Spleen (tissue), 11 donors: ENCODE results near the gene GPER1. TPM values are rescaled to one million over a fixed set of nuclear protein-coding genes. Genes with fewer than 3 reads are reported as not detected.

ENCODE experiments used
- DNase-seq: peaks from one replicate; pipeline ENCODE4 v3.0.0-alpha.2; 2020
- H3K27ac ChIP-seq, 8 donors: fragments of 200-600 bp; sonication (generic) in 7 of 8; 1 replicate in 4 of 8; 2 replicates in 4 of 8; pipeline versions ENCODE4 v1.5.0 to v1.8.0; 2016 to 2021; ENCODE audit warnings: inconsistent platforms in 4 of 8, mild to moderate bottlenecking in 4 of 8, moderate library complexity in 1 of 8
- H3K27me3 ChIP-seq, 7 donors: fragments of 200-600 bp; sonication (generic) in 6 of 7; replicated peaks in 1 of 7; 1 replicate in 4 of 7; 2 replicates in 3 of 7; pipeline versions ENCODE4 v1.5.0 to v1.8.0; 2016 to 2021; ENCODE audit warnings: inconsistent platforms in 3 of 7, mild to moderate bottlenecking in 1 of 7
- H3K36me3 ChIP-seq, 6 donors: fragments of 200-600 bp; sonication (generic) in 5 of 6; 1 replicate in 4 of 6; 2 replicates in 2 of 6; pipeline versions ENCODE4 v1.5.0 to v1.8.0; 2016 to 2021; ENCODE audit warnings: inconsistent platforms in 2 of 6
- H3K4me1 ChIP-seq, 6 donors: fragments of 200-600 bp; sonication (generic) in 5 of 6; 1 replicate in 3 of 6; 2 replicates in 3 of 6; pipeline versions ENCODE4 v1.5.0 to v1.8.0; 2016 to 2021; ENCODE audit warnings: inconsistent platforms in 3 of 6
- H3K4me3 ChIP-seq, 8 donors: fragments of 200-600 bp; sonication (generic) in 7 of 8; 1 replicate in 4 of 8; 2 replicates in 4 of 8; pipeline versions ENCODE4 v1.5.0 to v1.8.0; 2016 to 2021; ENCODE audit warnings: inconsistent platforms in 4 of 8, mild to moderate bottlenecking in 4 of 8, moderate library complexity in 2 of 8
- H3K9me3 ChIP-seq, 8 donors: fragments of 200-600 bp; sonication (generic) in 7 of 8; 1 replicate in 4 of 8; 2 replicates in 4 of 8; pipeline versions ENCODE4 v1.5.0 to v1.8.0; 2016 to 2021; ENCODE audit warnings: inconsistent platforms in 4 of 8
- CTCF ChIP-seq, 11 experiments: fragments of 200-600 bp in 7 of 11; fragments of 450-650 bp in 4 of 11; sonication (generic) in 4 of 11; IDR thresholded peaks in 8 of 11; conservative IDR thresholded peaks in 3 of 11; 1 replicate in 7 of 11; 2 replicates in 4 of 11; pipeline versions ENCODE4 v1.4.0 to v1.8.0; 2016 to 2021; ENCODE audit warnings: antibody characterized with exemption in 11 of 11, inconsistent platforms in 4 of 11, mild to moderate bottlenecking in 1 of 11
- POLR2A ChIP-seq, 3 donors: fragments of 450-650 bp; IDR thresholded peaks; one replicate each; pipeline ENCODE4 v1.5.1; 2017; ENCODE audit warnings: antibody characterized with exemption in 3 of 3, mild to moderate bottlenecking in 1 of 3
- POLR2AphosphoS5 ChIP-seq, 3 donors: sonication (generic); formaldehyde crosslinking; IDR thresholded peaks; one replicate each; pipeline ENCODE4 v1.5.1; 2017; ENCODE audit warnings: antibody characterized with exemption in 3 of 3
- WGBS, 5 donors: extraction: QIAGEN DNeasy Blood & Tissue Kit in 3 of 5; methylation state at CpG; one replicate each; pipeline versions ENCODE4 v1.1.5 to v1.1.7; 2013 to 2018; 5-methylcytosine and 5-hydroxymethylcytosine counted together
- intact Hi-C: fragments of 100-400 bp; cut with DNase I; formaldehyde crosslinking; loops from one replicate; pipeline ENCODE4 v1.15.0; 2023; ENCODE audit warnings: low total_unique reads
- polyA plus RNA-seq, 3 donors: library from polyadenylated mRNA; stranded (reverse); fragments of 200-250 nt; gene quantifications; one replicate each; pipeline ENCODE4 v1.2.1, GENCODE V29; 2013
- total RNA-seq, 7 donors: library from RNA; depleted of rRNA in 3 of 7; stranded (reverse); fragments of >200 nt in 3 of 7; fragmentation: NEBNext Ultra II Directional in 4 of 7; extraction: Animal tissue kit (Norgen Biotek cat#: 25700) in 4 of 7; gene quantifications; one replicate each; pipeline versions ENCODE4 v1.1.0 to v1.2.1, GENCODE V29; 2016 to 2021
- donor health status: healthy with polysubstance abuse.
- donor health status: DM: no; HTN: no; CAD: no; lungs with moderate emphysema.
- donor health status: DM: no; HTN: no; CAD: no.
- donor health status: Bipolar disorder and iron deficiency.
- donor health status: healthy.
- donor health status: DM: no; HTN: no; CAD: no.
- donor health status: DM: yes; HTN: yes; CAD: no.

GPER1 gene
- total and polyA plus RNA-seq, 10 donors, result 3.0 to 14.2 (median 6.1) TPM

GRCh38 chr7:1046722-1047679 is 40.9 kb upstream of the GPER1 start:
- H3K27ac ChIP-seq, result peak overlapping the region in 5 of 8 donors; percentile 15 to 48 (median 28)
- intact Hi-C loops, result no loop called here
- peak; percentile 45 for DNase-seq
- no peak overlapping the region for H3K4me3 ChIP-seq
- H3K27me3 ChIP-seq, result peaks cover 0 to 20% (median 0%) of the 10 kb centered on the region in 7 donors
- TF ChIP-seq POLR2A (IDR thresholded peaks at IDR 0.05), result no peak
- TF ChIP-seq POLR2AphosphoS5 (IDR thresholded peaks at IDR 0.05), result peak in 1 of 3 donors; percentile 13
- H3K4me1 ChIP-seq, result peaks cover 30 to 98% (median 83%) of the 10 kb centered on the region in 6 donors
- 73 to 88% (median 82%) methylated on average over 15 of the region's 15 CpGs for WGBS, 5 donors
- no peaks in the 10 kb centered on the region for H3K36me3 ChIP-seq
- no peaks in the 10 kb centered on the region for H3K9me3 ChIP-seq

DNA sequence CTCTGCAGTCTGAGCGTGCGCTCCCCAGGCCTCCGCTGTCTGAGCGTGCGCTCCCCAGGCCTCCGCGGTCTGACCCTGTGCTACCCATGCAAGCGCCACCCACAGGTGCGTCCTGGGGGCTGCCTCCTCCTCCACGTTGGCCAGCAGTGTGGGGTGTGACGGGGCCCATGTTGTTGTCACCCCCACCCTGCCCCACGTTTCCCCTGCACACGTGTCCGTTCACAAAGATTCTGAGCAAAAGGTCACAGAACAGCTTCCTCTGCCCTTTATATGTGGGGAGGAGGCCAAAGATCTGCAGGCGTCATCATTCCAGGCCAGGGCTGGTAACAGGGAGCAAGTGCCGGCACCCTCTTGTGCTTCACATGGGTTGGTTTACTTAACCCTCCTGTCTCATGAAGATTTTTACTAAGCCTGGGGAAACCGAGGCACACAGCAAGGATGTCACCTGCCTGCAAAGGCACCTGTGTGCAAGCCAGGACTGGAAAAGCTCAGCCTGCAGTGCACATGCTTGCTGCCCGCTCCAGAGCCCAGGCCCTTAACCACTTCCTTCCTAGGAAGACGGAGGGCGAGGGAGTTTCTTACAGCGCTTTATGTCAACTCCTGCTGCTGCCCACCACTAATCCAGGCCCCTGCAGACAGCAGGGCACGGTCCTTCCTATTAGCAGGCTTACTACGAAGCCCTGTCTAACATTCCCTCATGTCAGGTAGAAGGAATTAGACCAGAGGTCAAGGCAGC is 38.7 kb upstream of the GPER1 start:
- peak; percentile 78 for DNase-seq
- 28 to 45% (median 41%) methylated on average over 7 to 23 of the region's 23 CpGs for WGBS, 5 donors
- no peaks in the 10 kb centered on the region for H3K36me3 ChIP-seq
- H3K27me3 ChIP-seq, result peaks cover 0 to 20% (median 0%) of the 10 kb centered on the region in 7 donors
- intact Hi-C loops, result no loop called here
- H3K4me1 ChIP-seq, result peaks cover 28 to 98% (median 86%) of the 10 kb centered on the region in 6 donors
- H3K4me3 ChIP-seq, result no peak overlapping the region
- no peaks in the 10 kb centered on the region for H3K9me3 ChIP-seq
- TF ChIP-seq POLR2AphosphoS5 (IDR thresholded peaks at IDR 0.05) (peak; percentile 51 to 64 (median 55)), CTCF (IDR thresholded peaks at IDR 0.05 in 8 of 11, conservative IDR thresholded peaks at IDR 0.05 in 3 of 11) (no peak)
- peak overlapping the region in 5 of 8 donors; percentile 30 to 57 (median 48) for H3K27ac ChIP-seq

- intact Hi-C loops, result no loop called here
- 42 to 68% (median 56%) methylated on average over 3 to 8 of the region's 8 CpGs for WGBS, 5 donors
- peak; percentile 73 for DNase-seq
- Histone ChIP-seq H3K4me1 (peaks cover 32 to 100% (median 89%) of the 10 kb centered on the region in 6 donors), H3K27me3 (peaks cover 0 to 25% (median 0%) of the 10 kb centered on the region in 7 donors), H3K27ac (peak overlapping the region in 5 of 8 donors; percentile 30 to 57 (median 48)), H3K36me3 (no peaks in the 10 kb centered on the region), H3K4me3 (no peak overlapping the region), H3K9me3 (no peaks in the 10 kb centered on the region)
- TF ChIP-seq POLR2A (IDR thresholded peaks at IDR 0.05), result no peak
- no peak for TF ChIP-seq CTCF (IDR thresholded peaks at IDR 0.05 in 8 of 11, conservative IDR thresholded peaks at IDR 0.05 in 3 of 11)
- no peak for TF ChIP-seq POLR2AphosphoS5 (IDR thresholded peaks at IDR 0.05)
Observed at GRCh38 chr7:1049801-1050200, 38.1 kb upstream of the GPER1 start.

DNA sequence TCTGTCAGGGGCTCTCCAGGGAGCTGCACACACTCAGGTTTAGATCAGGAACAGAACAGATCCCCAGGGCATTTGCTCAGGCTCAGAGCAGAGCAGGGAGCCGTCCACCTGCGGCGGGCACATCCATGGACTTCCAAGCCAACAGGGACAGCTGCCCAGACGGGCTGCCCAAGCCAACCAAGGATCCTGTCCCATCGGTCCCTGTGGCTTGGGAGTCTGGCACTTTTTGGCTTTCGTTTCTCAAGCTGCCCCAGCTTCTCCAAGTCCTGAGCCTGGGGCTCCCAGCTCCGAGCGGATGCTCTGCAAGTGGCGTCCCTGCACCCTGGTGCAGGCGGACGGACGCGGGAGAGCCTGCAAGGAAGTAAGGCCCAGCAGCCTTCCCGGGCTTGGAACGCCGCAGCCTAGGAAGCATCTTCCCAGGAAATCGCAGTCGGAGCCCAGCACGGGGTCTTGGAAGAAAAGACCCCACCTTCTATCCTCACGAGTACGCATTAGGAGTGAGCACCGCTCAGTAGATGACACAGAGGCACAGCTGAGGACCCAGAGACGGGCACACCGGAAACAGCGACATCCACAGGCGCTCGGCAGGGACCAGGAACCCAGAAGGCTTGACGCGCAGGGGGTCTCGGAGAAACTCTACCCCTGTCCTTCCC is 37.5 kb upstream of the GPER1 start:
- H3K36me3 ChIP-seq, result no peaks in the 10 kb centered on the region
- peaks cover 30 to 100% (median 89%) of the 10 kb centered on the region in 6 donors for H3K4me1 ChIP-seq
- TF ChIP-seq POLR2A (IDR thresholded peaks at IDR 0.05), result no peak
- TF ChIP-seq POLR2AphosphoS5 (IDR thresholded peaks at IDR 0.05), result no peak
- TF ChIP-seq CTCF (IDR thresholded peaks at IDR 0.05 in 8 of 11, conservative IDR thresholded peaks at IDR 0.05 in 3 of 11), result no peak
- intact Hi-C loops, result no loop called here
- no peak overlapping the region for H3K4me3 ChIP-seq
- peaks cover 0 to 31% (median 0%) of the 10 kb centered on the region in 7 donors for H3K27me3 ChIP-seq
- 90 to 97% (median 93%) methylated on average over 11 to 30 of the region's 30 CpGs for WGBS, 5 donors
- no peaks in the 10 kb centered on the region for H3K9me3 ChIP-seq
- peak overlapping the region in 2 of 8 donors; percentile 38 to 48 for H3K27ac ChIP-seq
- peak; percentile 68 for DNase-seq
